OCI-LY7 (cell line): ENCODE data around the gene SMTN. TPM values are rescaled to one million over a fixed set of nuclear protein-coding genes. Genes with fewer than 3 reads are reported as not detected.

Source experiments
- BruUV-seq: library from RNA; stranded (reverse); fragments of 400-500 nt; replicated peaks from 2 replicates; lab custom pipeline; 2021; lab: Mats Ljungman, UMichigan
- CTCF ChIA-PET: fragments of 300-600 bp; sonication (Branson Sonifier 250); formaldehyde crosslinking; loops from one replicate; lab custom pipeline; 2022; ENCODE audit warnings: antibody characterized with exemption; ENCODE audit not compliant: unreplicated experiment; lab: Charles Lee
- POLR2A ChIA-PET: fragments of 300-600 bp; sonication (Branson Sonifier 250); formaldehyde crosslinking; loops from one replicate; lab custom pipeline; 2022; ENCODE audit warnings: antibody characterized with exemption; lab: Charles Lee
- DNase-seq: peaks from one replicate; pipeline ENCODE4 v3.0.0-alpha.2; 2015; ENCODE audit warnings: low spot score
- H2AFZ ChIP-seq: fragments of 200-600 bp; sonication (generic), shearing (Covaris generic); 2 replicates; pipeline ENCODE4 v1.6.1; 2014; ENCODE audit warnings: mild to moderate bottlenecking, antibody characterized with exemption, low read length, moderate library complexity
- H3K27ac ChIP-seq: fragments of 200-600 bp; sonication (generic); 2 replicates; pipeline ENCODE4 v1.5.1; 2014; ENCODE audit warnings: mixed run types, low read depth, mild to moderate bottlenecking, moderate library complexity, low read length, inconsistent platforms; ENCODE audit not compliant: poor library complexity, severe bottlenecking
- H3K36me3 ChIP-seq: fragments of 200-600 bp; sonication (generic); 2 replicates; pipeline ENCODE4 v1.6.1; 2014; ENCODE audit warnings: mild to moderate bottlenecking, antibody characterized with exemption, low read length, moderate library complexity, mixed read lengths; ENCODE audit not compliant: insufficient read depth
- H3K4me1 ChIP-seq: fragments of 200-600 bp; sonication (generic); 2 replicates; pipeline ENCODE4 v1.5.1; 2014; ENCODE audit warnings: mild to moderate bottlenecking, low read length; ENCODE audit not compliant: insufficient read depth, poor library complexity, severe bottlenecking
- H3K4me2 ChIP-seq: fragments of 200-600 bp; sonication (generic); 2 replicates; pipeline ENCODE4 v1.6.1; 2014; ENCODE audit warnings: mild to moderate bottlenecking, low read length
- H3K4me3 ChIP-seq: fragments of 200-600 bp; sonication (generic); 2 replicates; pipeline ENCODE4 v1.5.1; 2014; ENCODE audit warnings: mild to moderate bottlenecking, low read depth, low read length; ENCODE audit not compliant: poor library complexity, severe bottlenecking
- H3K79me2 ChIP-seq: fragments of 200-600 bp; sonication (generic); 2 replicates; pipeline ENCODE4 v1.6.1; 2016; ENCODE audit warnings: low read depth, mild to moderate bottlenecking, low read length, moderate library complexity, mixed read lengths; ENCODE audit not compliant: insufficient read depth
- H3K9me2 ChIP-seq: fragments of 200-600 bp; sonication (generic); 2 replicates; pipeline ENCODE4 v1.6.1; 2016; ENCODE audit warnings: mild to moderate bottlenecking, low read length, mixed read lengths; ENCODE audit not compliant: insufficient read depth
- H3K9me3 ChIP-seq: fragments of 200-600 bp; sonication (generic); 2 replicates; pipeline ENCODE4 v1.6.1; 2014; ENCODE audit warnings: mild to moderate bottlenecking, mixed run types, low read length, mixed read lengths
- H4K20me1 ChIP-seq: fragments of 200-600 bp; sonication (generic); 2 replicates; pipeline ENCODE4 v1.6.1; 2014; ENCODE audit warnings: mild to moderate bottlenecking, antibody characterized with exemption, low read length, moderate library complexity, mixed read lengths; ENCODE audit not compliant: insufficient read depth
- CTCF ChIP-seq: fragments of 200-600 bp; sonication (generic); conservative IDR thresholded peaks from 2 replicates; pipeline ENCODE4 v1.5.1; 2014; ENCODE audit warnings: mild to moderate bottlenecking, antibody characterized with exemption, low read length, moderate library complexity, mixed read lengths
- EZH2phosphoT487 ChIP-seq: fragments of 200-600 bp; sonication (generic); IDR thresholded peaks from 2 replicates; pipeline ENCODE4 v1.6.1; 2018; ENCODE audit warnings: low read depth, borderline replicate concordance, mild to moderate bottlenecking, mixed run types, antibody characterized with exemption, low read length, moderate library complexity, mixed read lengths
- intact Hi-C: fragments of 100-400 bp; cut with micrococcal nuclease; formaldehyde crosslinking; loops from one replicate; pipeline ENCODE4 v1.10.0; 2022; ENCODE audit not compliant: unreplicated experiment
- total RNA-seq, 2 experiments: library from RNA; depleted of rRNA in 1 of 2; stranded (reverse); fragments of >200 nt in 1 of 2; shearing (Covaris generic) in 1 of 2; gene quantifications; 2 replicates each; pipeline ENCODE4 v1.2.3, GENCODE V29; 2014 to 2022

The SMTN gene
- total RNA-seq, 2 experiments from 2014 or later, result 16.9 to 35.4 TPM

DNA sequence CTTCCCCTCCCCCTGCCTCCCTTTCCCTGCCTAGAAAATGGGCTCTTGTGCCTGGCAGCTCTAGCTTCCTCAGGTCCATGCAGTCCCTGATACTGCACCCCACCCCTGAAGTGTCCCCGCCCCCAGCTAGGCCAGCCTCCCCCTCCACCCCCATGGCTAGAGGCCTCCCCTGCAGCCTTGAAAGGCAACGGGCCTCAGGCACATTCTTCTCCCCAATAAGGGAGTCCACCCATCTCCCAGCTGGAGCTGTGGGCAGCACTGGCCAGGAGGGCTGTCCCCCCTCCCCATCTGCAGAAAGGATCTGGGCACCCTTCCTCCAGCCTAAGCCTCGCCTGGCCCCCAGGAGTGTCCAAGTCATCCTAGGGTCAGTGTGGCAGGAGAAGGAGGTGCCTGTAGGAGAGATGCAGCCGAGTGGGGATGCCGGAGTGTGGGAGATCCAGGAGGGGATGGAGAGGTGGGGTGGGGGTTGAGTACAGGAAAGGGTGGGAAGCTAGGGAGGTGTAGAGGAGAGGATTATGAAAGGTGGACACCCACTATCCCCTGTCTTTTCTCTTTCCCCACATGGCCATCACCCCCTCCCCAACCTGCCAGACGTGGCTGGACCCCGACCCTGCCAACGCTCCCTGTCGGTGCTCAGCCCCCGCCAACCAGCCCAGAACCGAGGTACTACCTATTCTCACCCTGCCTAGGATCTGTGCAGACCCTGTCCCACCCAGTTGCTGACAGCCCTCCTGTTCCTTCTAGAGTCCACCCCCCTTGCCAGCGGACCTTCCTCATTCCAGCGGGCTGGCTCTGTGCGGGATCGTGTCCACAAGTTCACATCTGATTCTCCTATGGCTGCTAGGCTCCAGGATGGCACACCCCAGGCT is 9.3 kb downstream of the SMTN start:
- no peaks in the 10 kb centered on the region for H3K9me2 ChIP-seq
- CTCF ChIA-PET, result no interaction called here
- H3K4me1 ChIP-seq, result peaks cover 17% of the 10 kb centered on the region
- H3K27ac ChIP-seq, result no peak overlapping the region
- POLR2A ChIA-PET, result no interaction called here
- BruUV-seq, result no TSS peak
- no peak for DNase-seq
- H3K36me3 ChIP-seq, result no peaks in the 10 kb centered on the region
- H4K20me1 ChIP-seq, result no peaks in the 10 kb centered on the region
- H3K4me2 ChIP-seq, result no peak overlapping the region
- no peak for TF ChIP-seq EZH2phosphoT487
- TF ChIP-seq CTCF, result no peak
- H3K79me2 ChIP-seq, result no peaks in the 10 kb centered on the region
- intact Hi-C loops, result no loop called here
- H2AFZ ChIP-seq, result no peak overlapping the region
- no peak overlapping the region for H3K4me3 ChIP-seq
- H3K9me3 ChIP-seq, result no peaks in the 10 kb centered on the region

GRCh38 chr22:31091106-31091975 is 10.2 kb downstream of the SMTN start:
- no peaks in the 10 kb centered on the region for H3K79me2 ChIP-seq
- H4K20me1 ChIP-seq, result no peaks in the 10 kb centered on the region
- H3K4me1 ChIP-seq, result peaks cover 14% of the 10 kb centered on the region
- H3K27ac ChIP-seq, result no peak overlapping the region
- DNase-seq, result no peak
- no peak overlapping the region for H2AFZ ChIP-seq
- no peaks in the 10 kb centered on the region for H3K9me3 ChIP-seq
- ChIA-PET CTCF (no interaction called here), POLR2A (no interaction called here)
- intact Hi-C loops, result no loop called here
- no peaks in the 10 kb centered on the region for H3K9me2 ChIP-seq
- no peaks in the 10 kb centered on the region for H3K36me3 ChIP-seq
- no peak for TF ChIP-seq EZH2phosphoT487
- TF ChIP-seq CTCF, result no peak
- no peak overlapping the region for H3K4me3 ChIP-seq
- H3K4me2 ChIP-seq, result no peak overlapping the region
- BruUV-seq, result no TSS peak
